ENCODE results near the gene CCND3. TPM values are rescaled to one million over a fixed set of nuclear protein-coding genes. Genes with fewer than 3 reads are reported as not detected.

Gene CCND3
- polyA plus RNA-seq, 4 donors: 25.0 to 35.4 (median 30.6) TPM

GRCh38 chr6:41927253-41927652 is 14.4 kb downstream of the CCND3 start:
- DNase-seq (ENCODE audit: low read depth in 4 of 4, low spot score in 2 of 4): no peak

DNA sequence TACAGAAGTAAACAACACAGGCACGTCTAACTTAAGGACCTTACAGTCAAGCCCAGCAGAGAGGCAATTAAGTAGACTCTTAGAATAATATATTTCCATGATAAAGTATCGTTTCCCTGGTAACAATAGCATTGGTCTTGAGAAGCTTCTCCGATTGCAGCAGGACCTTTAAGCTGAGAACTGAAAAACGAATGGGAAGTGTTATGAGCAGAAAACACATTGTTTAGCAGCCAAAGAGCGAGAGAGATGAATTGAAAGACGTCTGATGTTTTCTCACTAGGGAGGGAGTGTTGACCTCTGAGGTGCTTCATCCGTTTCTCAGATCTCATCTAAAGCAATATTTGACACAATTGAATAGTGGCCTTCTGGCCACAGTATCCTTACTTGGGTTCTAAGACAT is 19.5 kb downstream of the CCND3 start:
- no peak for DNase-seq (ENCODE audit: low read depth in 4 of 4, low spot score in 2 of 4)

DNA sequence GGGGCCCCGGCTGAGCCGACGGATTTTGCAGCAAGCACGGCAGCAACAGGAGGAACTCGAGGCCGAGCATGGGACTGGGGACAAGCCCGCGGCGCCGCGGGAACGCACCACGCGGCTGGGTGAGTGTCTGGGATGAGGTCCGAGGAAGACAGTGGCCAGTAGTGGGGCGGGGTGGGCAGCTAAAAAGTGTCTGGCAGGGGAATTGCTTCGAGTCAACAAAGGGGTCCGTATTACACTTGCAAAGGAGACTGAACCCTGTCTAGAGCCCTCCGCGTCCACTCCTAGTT is 20.0 kb downstream of the CCND3 start:
- no peak for DNase-seq (ENCODE audit: low read depth in 4 of 4, low spot score in 2 of 4)

DNA sequence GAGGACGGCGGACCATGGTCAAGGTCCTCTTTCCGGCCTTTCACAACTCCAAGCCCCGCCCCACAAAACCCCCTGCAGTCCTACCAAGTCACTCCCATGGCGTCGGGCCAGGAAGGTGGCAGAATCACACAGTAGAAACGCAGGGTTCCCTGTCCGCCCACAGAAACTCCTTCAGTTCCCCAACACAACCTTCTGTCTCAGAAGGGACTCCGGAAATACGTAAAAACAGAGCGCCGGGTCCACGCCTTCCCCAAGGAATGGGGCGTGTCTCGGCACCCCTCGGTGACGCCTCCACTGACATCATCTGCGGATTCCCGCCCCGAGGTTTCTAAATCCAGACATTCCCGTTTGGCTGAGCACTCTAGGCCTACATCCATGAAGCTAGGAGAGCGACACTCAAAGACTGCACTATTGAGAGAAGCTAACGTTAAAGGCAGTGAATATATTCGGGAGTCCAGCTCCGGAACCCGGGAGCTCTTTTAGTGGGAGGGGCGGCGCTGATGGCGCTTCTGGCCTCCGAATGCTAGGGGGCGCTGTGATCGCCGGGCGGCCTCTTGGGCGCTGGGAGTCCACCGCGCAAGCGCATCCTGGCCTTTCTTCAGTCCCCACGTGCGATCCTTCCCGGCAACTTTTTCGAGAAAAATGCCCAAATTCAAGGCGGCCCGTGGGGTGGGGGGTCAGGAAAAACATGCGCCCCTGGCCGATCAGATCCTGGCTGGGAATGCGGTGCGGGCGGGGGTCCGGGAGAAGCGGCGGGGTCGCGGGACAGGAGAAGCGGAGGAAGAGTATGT is 20.5 kb downstream of the CCND3 start, which contains the start of the genes BYSL and MED20:
BYSL (plus strand) TSS at position 579 of the 791 bp plus-strand sequence; CDS start at position 643, 64 bp downstream.
MED20 (minus strand) TSS at position 219 of the 791 bp plus-strand sequence; CDS start at position 98, 121 bp downstream.
- DNase-seq (ENCODE audit: low read depth in 4 of 4, low spot score in 2 of 4): peak; percentile 92 to 99 (median 96)

- no peak for DNase-seq (ENCODE audit: low read depth in 4 of 4, low spot score in 2 of 4)
Measured at GRCh38 chr6:41917528-41917927, 24.1 kb downstream of the CCND3 start.

GRCh38 chr6:41914869-41915530 is 26.6 kb downstream of the CCND3 start:
- DNase-seq (ENCODE audit: low read depth in 4 of 4, low spot score in 2 of 4): no peak

DNA sequence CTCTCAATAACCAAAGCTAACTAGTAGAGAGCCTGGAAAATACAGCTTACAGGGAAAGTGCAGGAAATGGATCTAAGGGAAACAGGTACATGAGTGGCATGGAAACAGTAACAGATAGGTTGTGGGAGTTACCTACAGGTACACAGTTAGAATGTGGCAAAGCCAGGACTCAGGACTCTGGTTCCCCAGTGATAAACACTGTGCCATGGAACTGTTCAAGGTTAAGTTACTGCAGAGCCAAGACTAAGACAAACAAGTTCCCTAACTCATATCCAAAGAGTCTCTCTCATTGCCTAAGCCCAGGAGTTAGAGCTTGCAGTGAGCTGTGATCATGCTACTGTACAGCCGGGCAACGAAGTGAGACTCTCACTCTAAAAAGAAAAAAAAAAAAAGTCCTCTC is 27.3 kb downstream of the CCND3 start:
- DNase-seq (ENCODE audit: low read depth in 4 of 4, low spot score in 2 of 4): no peak

- DNase-seq (ENCODE audit: low read depth in 4 of 4, low spot score in 2 of 4): no peak
Measured at GRCh38 chr6:41909727-41910126, 31.9 kb downstream of the CCND3 start.

GRCh38 chr6:41901882-41902519 is 39.6 kb downstream of the CCND3 start:
- DNase-seq (ENCODE audit: low read depth in 4 of 4, low spot score in 2 of 4): no peak

GRCh38 chr6:41900861-41901260 is 40.7 kb downstream of the CCND3 start:
- DNase-seq (ENCODE audit: low read depth in 4 of 4, low spot score in 2 of 4): no peak

GRCh38 chr6:41896281-41896680 is 45.3 kb downstream of the CCND3 start:
- DNase-seq (ENCODE audit: low read depth in 4 of 4, low spot score in 2 of 4): no peak

- peak; percentile 81 to 87 (median 84) for DNase-seq (ENCODE audit: low read depth in 4 of 4, low spot score in 2 of 4)
Measured at GRCh38 chr6:41895300-41896233, 46.0 kb downstream of the CCND3 start, which contains the start of gene USP49. TSS of gene USP49 (minus strand) at chr6:41895375. CDS start at chr6:41806983, 88,392 bp downstream.

DNA sequence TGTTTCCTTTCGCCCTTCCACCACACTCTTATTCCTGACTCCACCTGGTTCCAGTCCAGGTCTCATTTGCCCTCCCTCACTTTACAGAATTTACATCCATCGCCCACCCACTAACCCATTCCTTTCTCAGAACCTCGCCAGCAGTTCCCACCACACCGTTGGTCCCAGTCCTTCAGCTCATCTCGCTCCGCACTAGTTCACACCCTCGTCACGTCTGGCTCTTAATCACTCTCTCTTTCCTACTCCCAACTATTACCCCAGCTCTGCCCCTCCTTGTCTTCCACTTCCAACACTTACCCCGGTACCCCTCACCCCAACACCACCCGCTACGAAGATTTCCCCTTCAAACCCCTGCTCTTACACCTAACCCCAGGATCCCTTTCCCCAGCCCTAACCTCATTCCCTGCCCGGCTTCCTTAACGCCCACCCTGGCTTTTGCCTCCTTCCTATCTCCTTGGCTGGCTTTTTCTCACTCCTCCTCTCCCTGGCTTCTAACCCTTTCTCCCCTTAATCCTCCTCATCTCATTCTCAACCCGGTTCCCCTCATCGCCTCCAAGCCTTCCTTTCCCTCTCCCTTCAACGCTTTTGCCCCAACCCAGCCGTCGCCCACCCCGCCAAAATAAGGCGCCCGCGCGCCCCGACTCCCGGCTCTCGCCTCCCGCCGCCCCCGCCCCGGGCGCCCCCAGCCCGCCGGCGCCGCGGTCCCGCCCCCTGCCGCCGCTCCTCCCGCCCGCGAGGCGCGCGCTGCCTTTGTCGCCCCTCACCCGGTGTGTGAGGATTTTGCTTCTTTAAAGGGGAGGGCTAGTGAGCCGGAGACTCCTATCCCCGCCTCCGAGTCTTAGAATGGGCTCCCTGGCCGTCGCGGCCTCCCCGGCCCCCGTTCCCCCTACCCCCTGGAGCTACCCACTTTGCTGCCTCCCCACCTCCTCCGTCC is 47.0 kb downstream of the CCND3 start:
- DNase-seq (ENCODE audit: low read depth in 4 of 4, low spot score in 2 of 4): peak in 1 of 4 donors; percentile 21

DNA sequence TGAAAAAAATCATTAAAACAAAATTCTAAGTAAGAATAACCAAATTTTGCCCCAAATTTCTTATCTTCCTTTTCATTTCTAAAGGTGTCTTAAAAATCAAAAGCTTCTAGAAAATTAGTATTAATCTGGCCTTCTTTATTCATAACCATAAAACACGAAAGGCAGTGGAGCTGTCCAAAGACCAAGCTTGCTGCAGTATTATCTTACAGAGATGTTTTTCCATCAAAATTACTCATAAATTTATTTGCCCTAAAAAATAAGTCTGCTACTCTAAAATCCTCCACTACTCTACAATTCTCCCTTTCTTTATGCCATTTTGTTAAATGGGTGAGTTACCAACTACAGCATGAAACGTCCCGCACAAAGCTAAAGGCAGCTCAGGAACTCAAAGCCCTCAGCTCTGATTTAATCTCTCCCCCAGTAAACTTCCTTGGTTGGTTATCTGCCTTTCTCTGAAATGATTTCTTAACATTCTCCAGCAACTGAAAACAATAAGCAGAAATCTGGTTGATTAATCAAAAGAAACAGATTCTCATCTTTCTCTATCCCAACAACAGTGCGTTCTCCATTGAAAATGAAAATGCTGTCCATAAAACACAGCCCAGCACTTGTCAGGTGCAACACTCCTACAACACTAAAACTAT is 48.6 kb downstream of the CCND3 start:
- DNase-seq (ENCODE audit: low read depth in 4 of 4, low spot score in 2 of 4): no peak

GRCh38 chr6:41887331-41887751 is 54.3 kb downstream of the CCND3 start:
- no peak for DNase-seq (ENCODE audit: low read depth in 4 of 4, low spot score in 2 of 4)

GRCh38 chr6:41885930-41886329 is 55.7 kb downstream of the CCND3 start:
- DNase-seq (ENCODE audit: low read depth in 4 of 4, low spot score in 2 of 4): no peak

GRCh38 chr6:41884957-41885356 is 56.7 kb downstream of the CCND3 start:
- no peak for DNase-seq (ENCODE audit: low read depth in 4 of 4, low spot score in 2 of 4)
